ENCODE data around the gene SPECC1L.
"Not testable (repeated sequence)": the region's sequence is repeated elsewhere in the genome, so short reads cannot be mapped to it uniquely, and the experiment has no call there.

SPECC1L gene

GRCh38 chr22:24247564-24248344, 22.9 kb upstream of the SPECC1L start:
- peak; percentile 24 for DNase-seq

DNA sequence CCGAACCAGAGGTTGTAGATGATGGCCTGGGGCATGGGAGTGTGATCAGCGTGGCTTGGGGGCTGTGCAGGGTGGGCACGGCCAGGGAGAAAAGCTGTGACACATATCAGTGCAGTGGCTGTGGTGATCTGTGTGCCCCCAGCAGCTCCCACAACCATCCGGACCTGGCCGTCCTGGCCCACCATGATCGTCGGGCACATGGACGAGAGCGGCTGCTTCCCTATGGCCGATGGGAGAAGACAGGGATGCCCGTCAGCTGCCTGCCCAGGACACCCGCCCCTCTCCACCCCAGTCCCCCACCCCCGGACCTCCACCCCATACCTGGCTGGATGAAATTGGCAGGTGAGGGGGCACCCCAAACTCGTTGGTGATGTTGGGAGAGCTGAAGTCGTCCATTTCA, 22.0 kb upstream of the SPECC1L start:
- not testable (repeated sequence) for DNase-seq

DNA sequence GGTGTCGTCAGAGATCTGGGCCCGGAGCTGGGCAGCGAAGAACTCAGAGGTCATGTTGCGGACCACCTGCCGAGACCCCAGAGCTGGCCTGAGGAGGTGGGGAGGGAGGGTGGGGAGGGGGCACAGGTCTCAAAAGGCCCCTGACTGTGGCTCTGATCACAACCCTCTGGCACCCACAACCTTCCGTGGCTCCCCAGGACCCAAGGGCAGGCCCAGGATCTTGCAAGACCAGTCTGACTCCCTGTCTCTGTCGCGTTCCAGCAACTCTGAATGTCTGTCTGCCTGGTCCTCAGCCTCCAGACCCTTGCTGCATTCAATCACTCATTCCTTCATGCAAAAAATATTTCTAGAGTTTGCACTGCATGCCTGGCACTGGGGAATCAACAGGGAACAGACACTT, 21.2 kb upstream of the SPECC1L start:
- DNase-seq: not testable (repeated sequence)

- DNase-seq: not testable (repeated sequence)
Measured at GRCh38 chr22:24251286-24251685, 19.3 kb upstream of the SPECC1L start.

DNA sequence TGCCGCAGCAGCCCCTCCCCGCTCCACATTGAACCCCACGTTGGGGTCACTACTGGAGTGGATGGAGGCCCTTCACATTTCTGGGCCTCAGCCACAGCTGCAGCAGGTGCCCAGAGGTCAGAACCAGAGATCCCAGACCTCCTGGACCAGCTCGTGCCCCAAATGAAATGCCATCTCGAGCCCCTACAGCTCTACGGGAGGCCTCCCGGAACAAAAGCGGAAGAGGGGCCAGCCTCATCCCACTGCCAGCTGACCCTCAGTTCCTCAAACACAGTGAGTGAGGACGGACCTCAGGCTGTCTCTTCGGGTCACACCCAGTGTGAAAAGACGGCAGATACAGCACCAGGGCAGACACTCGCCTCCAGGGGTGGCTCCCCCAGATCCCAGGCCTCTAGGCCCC, 17.5 kb upstream of the SPECC1L start:
- DNase-seq: not testable (repeated sequence)

DNA sequence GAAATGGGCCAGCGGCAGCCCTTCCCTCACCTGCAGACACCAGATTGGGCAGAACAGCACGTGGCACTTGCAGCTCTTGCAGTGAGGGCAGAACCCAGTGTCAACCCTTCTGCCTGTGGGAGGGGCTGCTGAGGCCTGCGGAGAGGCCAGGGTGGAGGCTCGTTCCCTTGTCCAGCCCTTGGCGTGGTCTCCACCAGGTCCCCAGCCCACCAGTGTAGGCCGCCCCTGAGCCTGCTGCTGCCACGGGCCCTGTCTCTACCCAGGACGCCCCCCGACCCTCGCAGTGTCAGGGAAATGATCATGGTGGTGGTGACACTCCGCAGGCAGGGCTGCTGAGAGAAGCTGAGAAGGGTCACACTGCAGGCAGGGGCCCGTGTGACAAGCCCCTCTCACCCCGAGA, 14.5 kb upstream of the SPECC1L start:
- DNase-seq: not testable (repeated sequence)

DNA sequence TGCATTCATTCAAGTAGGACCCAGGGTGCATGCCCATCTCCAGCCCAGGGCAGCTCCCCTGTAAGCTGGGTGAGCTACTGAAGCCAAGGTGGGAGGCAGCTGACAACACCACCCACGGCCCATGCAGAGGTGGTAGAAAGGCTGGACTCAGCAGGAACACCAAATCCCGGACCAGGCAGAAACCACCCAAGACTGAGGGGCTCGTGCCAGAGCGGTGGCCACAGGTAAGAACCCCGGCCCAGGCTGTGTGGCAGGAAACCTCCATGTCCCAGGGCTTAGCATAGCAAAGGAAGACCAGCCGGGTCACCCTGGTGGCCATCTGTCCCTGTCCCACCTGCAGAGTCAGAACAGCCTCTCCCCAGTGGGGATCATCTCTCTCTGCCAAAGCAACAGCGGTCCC, 13.9 kb upstream of the SPECC1L start:
- not testable (repeated sequence) for DNase-seq

DNA sequence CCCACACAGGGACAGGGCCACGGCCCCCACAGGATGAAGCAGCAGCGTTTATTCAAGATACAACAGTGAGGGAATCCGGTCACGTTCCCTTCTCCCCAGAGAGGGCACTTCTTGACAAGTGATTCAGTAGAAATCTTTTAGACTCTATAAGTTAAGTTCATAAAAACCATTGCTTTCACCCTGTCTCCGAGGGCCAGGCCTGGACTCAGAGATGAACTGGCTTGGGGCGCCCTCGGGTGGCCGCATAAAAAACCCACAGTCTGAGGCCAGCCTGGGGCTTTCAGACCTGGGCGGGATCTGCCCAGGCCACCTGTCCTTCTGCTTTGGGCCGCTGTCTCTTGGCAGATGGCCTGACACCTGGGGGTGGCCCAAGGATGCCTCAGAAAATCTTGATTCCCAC, 11.2 kb upstream of the SPECC1L start:
- DNase-seq: not testable (repeated sequence)

GRCh38 chr22:24262185-24262749, 8.4 kb upstream of the SPECC1L start:
- DNase-seq: not testable (repeated sequence)

GRCh38 chr22:24263479-24263878, 7.2 kb upstream of the SPECC1L start:
- DNase-seq: not testable (repeated sequence)

- not testable (repeated sequence) for DNase-seq
Measured at GRCh38 chr22:24264329-24264896, 6.2 kb upstream of the SPECC1L start.

DNA sequence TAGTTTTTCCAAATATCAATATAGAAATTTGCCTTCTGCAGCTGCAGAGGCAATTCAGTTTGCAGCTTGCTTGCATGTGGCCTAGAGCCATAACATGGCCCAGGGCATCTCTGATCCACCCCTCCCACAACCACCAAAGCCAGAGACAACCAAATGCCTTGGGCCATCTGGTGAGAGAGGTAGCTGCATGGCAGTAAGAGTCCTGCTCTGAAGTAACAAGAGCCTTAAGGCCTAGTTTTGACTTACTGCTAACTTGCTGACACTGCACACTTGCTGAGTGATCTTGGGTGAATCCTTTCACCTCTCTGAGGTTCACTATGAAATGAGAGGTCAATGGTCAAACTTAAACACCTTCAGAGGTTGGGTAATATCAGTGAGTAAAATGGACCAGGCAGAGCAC, 4.9 kb upstream of the SPECC1L start:
- no peak for DNase-seq

DNA sequence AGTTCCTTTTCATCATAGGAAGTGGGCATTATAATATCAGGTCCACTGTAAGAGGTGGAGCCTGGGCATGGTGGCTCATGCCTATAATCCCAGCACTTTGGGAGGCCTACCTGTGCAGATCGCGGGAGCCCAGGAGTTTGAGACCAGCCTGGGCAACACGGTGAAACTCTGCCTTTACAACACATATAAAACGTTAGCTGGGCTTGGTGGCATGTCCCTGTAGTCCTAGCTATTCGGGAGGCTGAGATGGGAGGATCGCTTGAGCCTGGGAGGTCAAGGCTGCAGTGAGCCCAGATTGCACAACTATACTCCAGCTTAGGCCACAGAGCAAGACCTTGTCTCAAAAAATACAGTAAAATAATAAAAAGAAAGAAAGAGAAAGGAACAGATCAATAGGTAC, 4.1 kb upstream of the SPECC1L start:
- DNase-seq: not testable (repeated sequence)

GRCh38 chr22:24271386-24271854, 789 bp downstream of the SPECC1L start:
- no peak for DNase-seq

DNA sequence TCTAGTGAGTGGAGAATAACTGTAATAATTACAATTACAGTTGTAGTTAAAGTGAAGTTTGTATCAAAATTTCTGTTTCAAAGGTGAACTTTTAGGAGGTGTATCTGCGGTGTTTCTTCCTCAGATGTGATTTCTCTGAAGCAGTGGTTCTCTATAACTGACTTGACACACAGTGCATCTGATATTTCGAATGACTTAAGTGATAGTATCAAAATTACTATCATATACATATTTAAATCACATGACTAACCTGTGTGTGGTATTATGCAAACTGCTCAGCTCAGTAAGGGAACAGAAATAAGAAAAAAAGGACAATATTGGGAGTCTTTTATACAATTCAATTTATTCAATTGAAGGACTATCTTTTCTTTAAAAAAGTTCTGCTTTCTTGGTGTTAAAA, 2.4 kb downstream of the SPECC1L start:
- DNase-seq: not testable (repeated sequence)

GRCh38 chr22:24273906-24274305, 3.3 kb downstream of the SPECC1L start:
- not testable (repeated sequence) for DNase-seq

DNA sequence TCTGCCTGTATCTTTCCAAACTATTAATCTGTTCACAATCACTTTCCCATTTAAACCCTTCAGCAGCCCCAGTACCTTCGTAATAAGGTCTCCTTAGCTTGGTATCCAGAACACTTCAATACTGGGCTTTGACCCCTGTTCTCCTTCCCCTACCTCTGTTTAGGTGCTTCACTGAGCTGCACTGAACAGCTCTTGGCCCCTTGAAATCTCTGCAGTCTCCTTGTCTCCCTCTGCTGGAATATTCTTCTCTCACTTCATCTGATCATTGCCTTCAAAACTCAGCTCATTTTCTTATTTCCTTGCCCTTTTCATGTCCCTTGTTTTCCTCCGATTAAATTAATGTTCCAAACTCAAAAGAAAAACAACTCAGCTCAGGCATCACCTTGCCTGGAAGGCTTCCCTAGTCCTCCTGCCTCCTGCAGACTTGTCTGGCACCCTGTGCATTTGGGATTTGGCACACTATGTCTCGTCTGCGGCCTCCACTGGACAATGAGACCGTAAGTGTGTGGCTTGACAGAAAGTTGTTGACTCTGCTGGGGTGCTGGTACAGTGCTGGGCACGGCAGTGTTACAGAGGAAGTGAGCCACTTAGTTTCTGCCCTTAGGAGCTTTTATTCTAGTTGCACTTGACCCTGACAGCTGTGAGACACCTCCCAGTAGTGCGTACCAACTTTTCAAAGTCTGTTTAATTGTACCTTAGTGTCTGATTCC, 4.2 kb downstream of the SPECC1L start:
- DNase-seq: not testable (repeated sequence)

DNA sequence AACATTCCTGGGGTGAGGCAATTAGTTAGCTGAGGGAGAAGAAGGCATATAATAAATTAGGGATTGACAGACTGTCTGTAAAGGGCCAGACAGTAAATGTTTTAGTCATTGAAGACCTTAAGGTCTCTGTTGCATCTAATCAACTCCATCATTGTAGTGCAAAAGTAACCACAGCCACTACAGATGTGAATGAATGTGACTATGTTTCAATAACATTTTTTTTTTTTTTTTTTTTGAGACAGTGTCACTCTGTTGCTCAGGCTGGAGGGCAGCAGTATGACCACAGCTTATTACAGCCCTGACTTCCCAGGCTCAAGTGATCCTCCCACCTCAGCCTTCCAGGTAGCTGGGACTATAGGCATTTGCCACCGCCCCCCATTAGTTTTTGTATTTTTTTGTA, 9.7 kb downstream of the SPECC1L start:
- not testable (repeated sequence) for DNase-seq

GRCh38 chr22:24282401-24282800, 11.8 kb downstream of the SPECC1L start:
- DNase-seq: no peak

- DNase-seq: no peak
Measured at GRCh38 chr22:24284747-24285203, 14.1 kb downstream of the SPECC1L start.

GRCh38 chr22:24285245-24285644, 14.6 kb downstream of the SPECC1L start:
- DNase-seq: no peak

- DNase-seq: not testable (repeated sequence)
Measured at GRCh38 chr22:24287212-24287611, 16.6 kb downstream of the SPECC1L start.

GRCh38 chr22:24287801-24288200, 17.2 kb downstream of the SPECC1L start:
- DNase-seq: not testable (repeated sequence)

All from DMS79 (cell line).